Superior temporal gyrus (tissue), 1 donor: Measurements from ENCODE around the gene ULK3.
A peak's percentile ranks its signal among the peaks of the same experiment; 100 is the strongest.

ENCODE experiments used
- DNase-seq: peaks from one replicate; pipeline ENCODE4 v3.0.0-alpha.2; 2016; ENCODE audit errors: extremely low spot score

Gene ULK3

DNA sequence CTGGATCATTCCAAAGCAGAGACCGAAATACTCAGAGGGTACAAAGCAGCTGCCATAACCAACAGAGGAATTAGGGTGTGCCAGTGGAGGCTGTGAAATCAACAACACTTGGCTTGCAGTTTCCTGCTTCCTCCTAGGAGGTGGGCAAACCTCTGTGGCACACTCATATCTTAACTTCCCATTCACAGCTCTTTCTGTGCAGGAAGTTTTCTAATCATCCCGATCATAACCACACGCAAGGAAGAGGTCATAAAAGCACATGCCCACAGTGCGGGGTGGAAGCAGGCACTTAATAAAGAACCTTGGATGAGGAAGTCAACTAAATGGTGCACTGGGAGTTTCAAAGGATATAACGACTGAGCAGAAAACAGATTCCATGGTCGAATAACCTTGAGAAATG is 25.1 kb upstream of the ULK3 start:
- no peak for DNase-seq

DNA sequence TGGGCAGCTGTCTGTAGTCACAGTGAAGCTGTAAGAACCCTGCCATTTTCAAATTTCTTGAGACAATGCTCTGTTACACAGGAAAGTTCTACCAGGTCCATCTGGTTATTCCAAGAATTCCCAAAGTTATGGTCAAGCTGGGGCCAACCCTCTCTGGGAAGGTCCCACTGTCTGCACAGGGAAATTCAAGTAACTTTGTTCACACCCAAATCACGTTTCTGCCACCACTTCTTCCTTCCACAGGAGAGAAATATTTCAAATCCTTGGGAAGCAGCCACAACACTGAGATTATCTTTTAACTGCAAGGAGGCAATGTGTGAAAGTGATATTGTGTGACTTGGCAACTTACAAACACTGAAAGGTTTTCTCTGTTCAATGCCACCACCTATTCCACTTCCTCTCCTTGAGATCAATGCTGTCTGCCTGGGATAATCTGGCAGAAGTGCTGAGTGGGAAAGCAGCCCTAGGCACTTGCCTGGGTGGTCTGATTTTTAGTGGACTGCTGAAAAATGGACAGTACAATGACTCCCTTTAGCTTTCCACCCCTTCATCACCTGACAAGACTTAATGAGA is 24.6 kb upstream of the ULK3 start:
- DNase-seq = no peak

- no peak for DNase-seq
Measured at GRCh38 chr15:74866090-74866489, 23.1 kb upstream of the ULK3 start.

- DNase-seq = no peak
Measured at GRCh38 chr15:74865316-74865715, 22.4 kb upstream of the ULK3 start.

DNA sequence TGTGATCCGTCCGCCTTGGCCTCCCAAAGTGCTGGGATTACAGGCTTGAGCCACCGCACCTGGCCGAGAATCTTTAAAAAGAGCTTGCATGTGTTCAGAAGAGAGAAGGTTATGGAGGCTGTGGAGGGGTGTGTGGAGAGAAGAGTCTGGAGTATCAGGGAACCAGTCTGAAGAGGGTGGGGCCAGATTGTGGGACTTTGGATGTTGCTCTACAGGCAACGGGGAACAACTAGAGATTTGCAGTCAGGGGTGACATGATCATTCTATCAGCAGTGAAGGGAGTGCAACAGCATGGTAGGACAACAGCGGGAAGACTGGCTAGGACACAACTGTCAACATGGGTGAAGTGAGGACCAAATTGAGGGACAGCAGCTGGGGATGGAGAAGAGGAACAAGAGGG is 21.3 kb upstream of the ULK3 start:
- DNase-seq = no peak

DNA sequence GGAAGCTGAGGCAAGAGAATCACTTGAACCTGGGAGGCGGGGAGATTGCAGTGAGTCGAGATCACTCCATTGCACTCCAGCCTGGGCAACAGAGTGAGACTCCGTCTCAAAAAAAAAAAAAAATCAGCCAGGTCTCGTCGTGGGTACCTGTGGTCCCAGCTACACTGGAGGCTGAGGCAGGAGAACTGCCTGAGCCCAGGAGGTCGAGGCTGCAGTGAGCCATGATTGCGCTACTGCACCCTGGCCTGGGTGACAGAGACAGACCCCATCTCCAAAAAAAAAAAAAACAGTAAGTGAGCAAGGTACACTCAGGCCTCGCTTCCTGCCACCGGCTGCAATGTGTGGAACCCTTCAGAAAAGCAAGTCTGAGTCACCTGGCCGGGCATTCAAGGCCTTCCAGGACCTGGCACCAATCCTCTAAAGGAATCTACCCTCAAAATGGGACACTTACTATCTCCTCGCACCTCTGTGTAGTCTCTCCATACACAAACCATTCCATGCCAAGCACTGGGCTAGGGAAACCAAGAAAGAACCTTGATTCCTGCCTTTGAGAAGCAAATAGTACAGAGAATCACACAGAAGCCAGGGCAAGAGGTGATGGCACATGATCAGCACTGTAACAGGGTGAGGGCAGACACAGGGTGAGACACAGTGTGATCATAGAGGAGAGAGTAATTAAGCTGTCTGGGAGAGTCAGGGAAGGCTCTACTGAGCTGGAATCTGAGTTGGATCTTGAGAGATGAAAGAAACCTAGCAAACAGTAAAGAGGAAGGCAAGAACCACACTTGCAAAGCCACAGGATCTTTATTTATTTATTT is 20.5 kb upstream of the ULK3 start:
- no peak for DNase-seq

- no peak for DNase-seq
Measured at GRCh38 chr15:74858369-74858740, 15.4 kb upstream of the ULK3 start.

DNA sequence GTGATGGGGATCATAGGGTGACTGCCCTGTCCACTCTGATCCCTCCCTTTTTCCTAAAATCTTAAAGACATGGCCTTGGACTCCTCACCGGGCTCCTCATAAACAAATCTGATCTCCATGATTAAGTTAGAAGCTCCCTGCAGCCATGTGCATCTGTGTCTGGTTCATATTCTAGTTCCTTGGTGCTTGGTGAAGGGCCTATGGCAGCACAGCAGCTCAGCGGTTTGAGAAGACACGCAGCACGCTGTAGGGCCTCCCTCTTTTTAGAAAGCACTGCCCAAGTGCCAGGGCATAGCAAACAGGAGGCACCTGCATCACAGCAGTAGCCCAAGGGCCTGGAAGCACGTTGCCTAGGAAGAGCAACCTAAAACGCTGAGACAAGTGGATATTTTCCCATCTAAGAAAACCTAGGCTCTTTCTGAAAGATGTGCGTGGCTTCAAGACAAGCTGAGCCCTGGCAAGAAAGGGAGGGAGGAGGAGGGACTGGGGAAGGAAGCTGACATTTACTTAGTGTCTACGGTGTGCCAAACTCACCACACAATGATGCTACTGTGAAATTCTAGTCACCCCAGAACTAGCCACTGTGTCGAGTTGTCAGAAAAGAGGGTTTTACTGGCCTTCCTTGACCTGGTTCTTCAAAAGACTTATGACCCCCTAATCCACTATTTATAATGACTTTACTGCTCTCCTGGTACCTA is 14.9 kb upstream of the ULK3 start:
- peak; percentile 24 for DNase-seq

GRCh38 chr15:74857082-74857655 is 14.2 kb upstream of the ULK3 start:
- no peak for DNase-seq

- no peak for DNase-seq
Measured at GRCh38 chr15:74856537-74856936, 13.6 kb upstream of the ULK3 start.

GRCh38 chr15:74855857-74856256 is 12.9 kb upstream of the ULK3 start:
- no peak for DNase-seq

DNA sequence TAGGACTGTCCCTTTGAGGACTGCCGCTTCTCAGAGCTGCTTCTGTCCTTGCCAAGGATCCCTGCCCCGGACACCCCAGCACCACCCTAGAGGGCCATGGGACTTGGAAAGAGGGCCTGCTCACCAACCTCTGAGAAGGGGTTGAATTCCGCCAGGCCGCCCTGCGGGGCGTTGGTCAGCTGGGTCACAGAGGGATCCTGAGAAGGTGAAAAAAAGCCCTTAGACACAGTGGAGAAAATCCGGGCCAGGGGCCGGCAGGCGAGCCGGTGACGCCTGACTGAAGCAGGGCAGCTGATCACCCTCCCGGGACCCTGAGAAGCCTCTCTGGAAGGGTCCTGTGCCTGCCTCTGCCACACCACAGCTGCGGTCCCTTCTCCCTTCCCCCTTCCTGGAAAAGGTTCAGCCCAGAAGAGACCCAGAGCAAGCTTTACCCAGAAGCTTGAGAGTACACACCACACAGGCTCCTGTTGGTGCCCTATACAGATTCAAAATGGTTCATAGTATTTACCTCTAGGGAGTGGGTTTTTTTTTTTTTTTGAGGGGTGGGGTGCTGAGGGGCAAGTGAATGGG is 11.6 kb upstream of the ULK3 start:
- no peak for DNase-seq

DNA sequence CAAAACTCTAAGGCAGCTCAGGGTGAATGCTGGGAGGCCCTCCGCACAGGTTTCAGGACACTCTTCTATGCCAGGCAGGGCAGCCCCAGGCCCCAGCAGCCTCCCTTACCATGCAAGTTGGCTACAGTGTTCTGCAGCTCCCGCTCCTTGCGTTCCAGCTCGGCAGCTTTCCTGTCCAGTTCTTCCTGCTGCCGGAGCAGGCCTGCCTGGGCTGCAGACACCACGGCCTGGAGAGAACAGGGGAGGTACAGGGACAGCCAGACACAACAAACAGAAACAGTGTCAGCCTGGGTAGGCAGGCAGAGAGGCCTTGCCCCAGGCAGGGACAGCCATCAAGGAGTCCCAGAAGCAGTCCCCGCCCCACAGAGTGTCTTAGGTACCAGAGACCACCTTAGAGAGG is 9.0 kb upstream of the ULK3 start:
- DNase-seq = no peak

DNA sequence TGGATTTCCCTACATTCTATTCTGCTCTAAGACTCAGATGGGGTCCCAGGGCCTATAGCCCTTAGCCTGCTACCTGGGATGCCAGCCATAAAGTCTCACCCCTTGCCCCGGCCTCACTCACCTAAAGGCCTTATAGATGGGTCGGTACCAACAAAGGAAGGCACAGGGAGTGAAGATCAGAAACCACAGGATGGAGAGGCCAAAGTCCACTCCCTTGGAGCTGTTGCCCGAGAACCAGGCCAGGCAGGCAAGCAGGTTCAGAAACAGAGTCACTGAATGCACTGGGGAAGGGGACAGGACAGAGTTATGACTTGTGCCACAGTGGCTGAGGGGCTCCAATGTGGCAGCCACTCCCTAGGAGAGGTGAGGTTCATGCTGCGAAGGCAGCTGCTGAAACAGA is 7.4 kb upstream of the ULK3 start:
- DNase-seq = no peak

GRCh38 chr15:74847432-74847831 is 4.5 kb upstream of the ULK3 start:
- no peak for DNase-seq

DNA sequence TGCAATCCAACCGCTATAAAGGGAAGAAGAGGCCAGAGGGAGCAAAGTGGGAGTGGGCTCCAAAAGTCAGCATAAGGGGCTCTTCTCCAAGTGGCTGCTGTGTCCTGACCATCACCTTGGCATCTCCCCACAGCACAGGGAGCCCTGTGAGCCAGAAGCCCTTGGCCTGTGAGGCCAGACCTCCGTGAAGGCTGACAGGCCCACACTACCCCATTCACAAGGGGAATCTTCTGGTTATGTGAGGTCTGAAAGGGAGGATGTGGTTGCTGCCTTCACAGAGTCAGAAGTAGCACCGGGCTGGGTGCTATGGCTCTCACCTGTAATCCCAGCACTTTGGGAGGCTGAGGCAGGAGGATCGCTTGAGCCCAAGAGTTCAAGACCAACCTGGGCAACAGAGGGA is 2.6 kb upstream of the ULK3 start:
- DNase-seq = no peak

DNA sequence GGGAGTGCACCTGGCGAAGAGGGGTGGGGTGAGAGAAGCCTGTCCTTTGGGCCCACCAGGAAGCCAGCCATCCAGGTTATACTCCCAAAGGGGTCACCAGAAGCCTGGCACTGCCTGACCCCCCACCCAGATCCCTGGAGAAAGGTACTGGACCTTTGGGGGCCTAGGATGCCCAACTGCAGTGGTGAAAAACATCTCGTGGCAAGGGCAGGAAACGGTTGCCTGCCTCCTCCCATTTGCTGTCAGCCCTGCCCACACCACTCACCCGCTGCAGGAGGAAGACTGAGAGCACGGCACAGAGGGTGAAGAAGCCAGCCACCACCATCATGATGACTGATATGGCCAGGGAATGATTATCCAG is 2.2 kb upstream of the ULK3 start:
- no peak for DNase-seq

- no peak for DNase-seq
Measured at GRCh38 chr15:74844319-74845207, 1.6 kb upstream of the ULK3 start.

GRCh38 chr15:74843891-74844299 is 939 bp upstream of the ULK3 start:
- DNase-seq = no peak

DNA sequence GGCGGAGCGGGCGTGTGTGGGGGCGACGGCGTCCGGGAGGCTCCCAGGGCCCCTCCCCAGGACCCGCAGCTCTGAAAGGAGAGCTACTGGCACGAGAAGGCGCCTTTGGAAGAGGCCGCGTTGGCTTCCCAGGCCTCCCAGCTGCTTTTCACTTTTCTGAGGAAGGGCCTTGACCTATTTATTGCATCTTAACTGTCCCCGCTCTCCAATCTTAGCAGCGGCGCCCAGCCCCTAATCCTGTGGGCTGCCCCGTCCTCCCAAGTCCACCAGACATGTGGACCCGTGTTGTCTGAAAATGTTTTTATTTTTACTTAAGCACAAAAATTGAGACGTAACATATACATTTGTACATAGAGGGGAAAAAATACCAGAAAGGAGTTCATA is 481 bp upstream of the ULK3 start:
- DNase-seq = no peak

DNA sequence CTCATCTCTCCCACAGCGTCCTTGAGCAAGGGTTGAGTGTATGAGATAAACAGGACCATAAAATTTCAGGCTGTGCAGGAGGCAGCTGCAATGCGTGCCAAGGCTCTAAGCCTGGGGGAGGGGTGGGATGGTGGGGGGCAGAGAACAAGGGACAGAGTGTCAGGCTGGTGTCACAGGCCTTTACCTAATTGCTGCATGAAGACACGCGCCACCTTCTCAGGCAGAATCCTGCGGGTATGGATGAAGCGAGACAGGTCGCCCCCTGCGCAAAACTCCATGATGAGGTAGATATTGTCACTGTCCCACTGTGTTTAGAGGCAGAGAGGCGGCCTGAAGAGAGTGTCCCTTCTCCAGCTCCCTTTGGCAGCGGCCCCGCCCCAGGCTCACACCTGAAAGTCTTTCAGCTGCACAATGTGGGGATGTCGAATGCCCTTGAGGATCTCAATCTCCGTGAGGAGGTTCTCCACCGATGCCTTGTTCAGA is 1.0 kb downstream of the ULK3 start:
- no peak for DNase-seq
